WTC11 (cell line): ENCODE measurements around the gene SEPTIN8.

Source experiments
- CREM ChIP-seq: sonication (generic); formaldehyde crosslinking; IDR thresholded peaks from 2 replicates; pipeline ENCODE4 v1.8.1; 2022; ENCODE audit warnings: mild to moderate bottlenecking, missing genetic modification reagents, moderate library complexity
- CTCF ChIP-seq: fragments of 200-600 bp; IDR thresholded peaks from 2 replicates; pipeline ENCODE4 v1.8.0; 2022; ENCODE audit warnings: antibody characterized with exemption
- ETV6 ChIP-seq: sonication (generic); formaldehyde crosslinking; IDR thresholded peaks from 2 replicates; pipeline ENCODE4 v1.8.1; 2022; ENCODE audit warnings: mild to moderate bottlenecking, missing genetic modification reagents

GRCh38 chr5:132797651-132798050 is 20.6 kb upstream of the SEPTIN8 start:
- no peak for TF ChIP-seq ETV6 (CRISPR knock-in tag)
- TF ChIP-seq CTCF: no peak
- TF ChIP-seq CREM: no peak
